C4-2B (cell line): Measurements from ENCODE around the gene CSPG5.

Experiments
- ZFX ChIP-seq: fragments of 450-650 bp; IDR thresholded peaks from 2 replicates; pipeline ENCODE4 v1.6.1; 2017
- TF ChIP-seq, protein P1 (sequence below): fragments of 450-650 bp; conservative IDR thresholded peaks from 2 replicates; pipeline ENCODE4 v1.5.1; 2017; ENCODE audit warnings: mild to moderate bottlenecking

DNA sequence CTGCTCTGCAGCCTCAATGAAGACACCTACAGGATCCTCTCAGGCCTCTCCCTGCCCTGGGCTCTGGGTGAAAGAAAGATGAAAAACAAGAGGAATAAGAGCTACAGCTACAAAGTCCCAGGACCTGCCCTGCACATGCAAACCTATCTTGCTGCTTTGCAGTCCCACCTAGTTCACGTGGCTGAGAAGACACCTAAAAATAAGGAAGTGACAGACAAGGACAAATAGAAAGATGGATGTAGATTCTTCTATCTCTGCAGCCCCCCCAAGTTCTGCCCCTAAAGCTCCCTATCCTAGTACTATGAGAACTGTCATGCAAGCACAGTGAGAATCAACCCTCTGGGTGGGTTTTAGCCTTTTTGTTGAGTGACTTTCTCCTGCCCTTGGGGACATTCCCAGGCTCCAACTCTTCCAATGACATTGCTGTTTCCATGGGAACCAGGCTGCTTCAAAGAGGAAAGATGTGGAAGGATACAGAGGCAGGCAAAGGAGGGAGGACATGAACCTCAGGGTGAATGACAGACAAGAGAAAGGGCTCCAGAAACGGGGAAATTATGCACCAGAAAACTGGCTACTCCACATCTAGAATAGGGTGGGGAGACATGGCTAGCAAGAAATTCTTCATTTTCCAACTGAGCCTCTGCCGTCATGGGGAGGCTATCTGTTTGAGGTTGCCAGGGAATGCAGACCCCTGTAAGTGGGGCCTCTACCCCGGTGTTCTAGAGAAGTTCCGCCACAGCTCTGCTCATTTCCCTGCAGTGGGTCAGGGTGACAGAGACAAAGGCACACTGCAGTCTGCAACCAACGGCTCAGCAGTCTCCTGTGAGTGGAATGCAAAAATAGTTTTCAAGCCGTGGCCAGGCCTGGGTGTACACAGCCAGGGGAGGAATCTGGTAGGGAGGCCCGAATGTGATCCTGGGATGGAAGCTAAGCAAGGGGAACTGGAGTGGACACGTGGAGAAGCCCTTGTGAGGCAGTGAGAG lies 5.2 kb downstream of the CSPG5 start:
- TF ChIP-seq ZFX = no peak
- TF ChIP-seq, protein P1, sequence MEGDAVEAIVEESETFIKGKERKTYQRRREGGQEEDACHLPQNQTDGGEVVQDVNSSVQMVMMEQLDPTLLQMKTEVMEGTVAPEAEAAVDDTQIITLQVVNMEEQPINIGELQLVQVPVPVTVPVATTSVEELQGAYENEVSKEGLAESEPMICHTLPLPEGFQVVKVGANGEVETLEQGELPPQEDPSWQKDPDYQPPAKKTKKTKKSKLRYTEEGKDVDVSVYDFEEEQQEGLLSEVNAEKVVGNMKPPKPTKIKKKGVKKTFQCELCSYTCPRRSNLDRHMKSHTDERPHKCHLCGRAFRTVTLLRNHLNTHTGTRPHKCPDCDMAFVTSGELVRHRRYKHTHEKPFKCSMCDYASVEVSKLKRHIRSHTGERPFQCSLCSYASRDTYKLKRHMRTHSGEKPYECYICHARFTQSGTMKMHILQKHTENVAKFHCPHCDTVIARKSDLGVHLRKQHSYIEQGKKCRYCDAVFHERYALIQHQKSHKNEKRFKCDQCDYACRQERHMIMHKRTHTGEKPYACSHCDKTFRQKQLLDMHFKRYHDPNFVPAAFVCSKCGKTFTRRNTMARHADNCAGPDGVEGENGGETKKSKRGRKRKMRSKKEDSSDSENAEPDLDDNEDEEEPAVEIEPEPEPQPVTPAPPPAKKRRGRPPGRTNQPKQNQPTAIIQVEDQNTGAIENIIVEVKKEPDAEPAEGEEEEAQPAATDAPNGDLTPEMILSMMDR = no peak
